Fibroblast of skin of right quadriceps (primary cell): ENCODE measurements around the gene UNC5B.

Source experiments
- DNase-seq: peaks from one replicate; pipeline ENCODE4 v3.0.0-alpha.2; 2013

UNC5B gene

DNA sequence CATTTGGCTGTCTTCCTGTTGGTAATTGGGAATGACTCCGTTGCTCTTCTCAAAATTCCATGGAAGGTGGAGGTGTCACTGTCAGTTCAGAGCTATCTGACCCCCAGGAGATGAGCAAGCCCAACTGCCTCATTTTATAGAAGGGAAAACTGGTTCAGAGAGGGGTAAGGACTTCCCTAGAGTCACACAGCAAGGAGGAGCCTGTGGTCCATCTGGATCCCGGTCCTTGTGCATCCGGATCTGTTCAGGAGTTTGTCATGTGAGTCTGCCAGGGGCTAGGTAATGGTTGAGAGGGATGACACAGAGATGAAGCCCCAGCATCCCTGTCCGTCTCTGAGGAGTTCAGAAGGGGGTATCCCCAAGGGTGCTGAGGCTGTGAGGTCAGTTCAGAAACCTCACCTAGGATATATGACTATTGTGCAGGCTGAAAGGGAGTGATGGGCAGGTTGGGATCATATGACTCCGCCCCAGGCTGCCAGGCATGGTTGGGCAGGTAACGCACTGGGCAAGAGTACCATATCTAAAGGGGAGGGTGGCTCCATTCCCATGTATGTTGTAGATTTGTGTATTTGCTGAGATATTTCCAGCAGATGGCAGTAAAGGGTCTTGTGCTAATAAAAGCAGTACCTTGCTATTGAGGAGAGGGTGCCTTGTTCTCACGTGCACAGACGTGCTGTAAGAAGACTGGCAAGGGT lies 90.7 kb downstream of the UNC5B start:
- DNase-seq: peak; percentile 42

DNA sequence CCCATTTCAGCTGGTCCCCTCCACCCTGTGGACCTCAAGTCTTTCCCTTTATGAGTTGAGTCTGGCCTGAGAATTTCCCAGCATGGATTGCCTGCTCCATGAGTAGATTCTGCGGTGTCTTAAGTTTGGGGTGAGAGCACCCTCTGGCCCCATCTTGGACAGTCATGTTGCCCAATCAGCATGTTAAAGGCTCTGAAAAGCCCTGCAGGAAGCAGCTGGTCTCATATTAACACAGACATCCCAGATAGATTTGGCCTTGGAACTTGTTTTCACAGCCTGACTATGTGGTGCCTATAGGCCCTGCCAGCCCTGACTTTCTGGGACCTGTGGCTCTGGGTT lies 91.2 kb downstream of the UNC5B start:
- DNase-seq: no peak

DNA sequence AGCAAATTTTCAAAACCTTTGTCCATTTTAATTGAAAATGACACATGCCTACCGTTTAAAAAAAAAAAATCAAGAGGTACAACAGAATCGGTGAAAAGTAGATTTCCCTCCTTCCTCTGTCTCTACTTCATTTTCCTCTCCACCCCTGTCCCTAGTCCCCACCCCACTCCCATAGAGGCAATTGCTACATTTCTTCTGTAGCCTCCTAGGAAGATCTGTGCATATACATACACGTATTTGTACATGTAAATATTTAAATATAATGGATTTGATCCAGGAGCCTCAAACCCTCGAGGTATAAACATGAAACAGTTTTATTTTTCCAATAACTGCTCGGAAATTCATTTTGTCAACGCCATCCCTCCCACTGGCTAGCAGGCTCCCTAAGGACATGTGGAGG lies 92.5 kb downstream of the UNC5B start:
- no peak for DNase-seq

DNA sequence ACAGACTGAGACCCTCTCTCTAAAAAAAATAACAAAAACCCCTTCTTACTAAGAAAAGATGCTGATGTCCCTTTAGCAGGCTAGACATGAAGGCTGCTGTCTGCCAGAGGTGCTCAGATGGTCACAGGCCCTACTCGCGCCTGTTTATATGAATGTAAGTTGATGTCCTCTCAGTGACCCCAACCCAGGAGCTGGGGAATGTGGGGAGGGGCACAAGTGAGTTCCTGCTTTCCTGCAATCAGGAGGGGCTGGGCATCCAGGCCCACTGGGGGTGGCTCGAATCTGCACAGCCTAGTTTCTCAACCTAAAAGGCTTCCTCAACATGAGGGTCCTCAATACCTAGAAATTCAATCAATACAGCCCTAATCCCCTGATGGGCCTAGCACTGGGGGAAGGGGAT lies 94.6 kb downstream of the UNC5B start:
- no peak for DNase-seq

DNA sequence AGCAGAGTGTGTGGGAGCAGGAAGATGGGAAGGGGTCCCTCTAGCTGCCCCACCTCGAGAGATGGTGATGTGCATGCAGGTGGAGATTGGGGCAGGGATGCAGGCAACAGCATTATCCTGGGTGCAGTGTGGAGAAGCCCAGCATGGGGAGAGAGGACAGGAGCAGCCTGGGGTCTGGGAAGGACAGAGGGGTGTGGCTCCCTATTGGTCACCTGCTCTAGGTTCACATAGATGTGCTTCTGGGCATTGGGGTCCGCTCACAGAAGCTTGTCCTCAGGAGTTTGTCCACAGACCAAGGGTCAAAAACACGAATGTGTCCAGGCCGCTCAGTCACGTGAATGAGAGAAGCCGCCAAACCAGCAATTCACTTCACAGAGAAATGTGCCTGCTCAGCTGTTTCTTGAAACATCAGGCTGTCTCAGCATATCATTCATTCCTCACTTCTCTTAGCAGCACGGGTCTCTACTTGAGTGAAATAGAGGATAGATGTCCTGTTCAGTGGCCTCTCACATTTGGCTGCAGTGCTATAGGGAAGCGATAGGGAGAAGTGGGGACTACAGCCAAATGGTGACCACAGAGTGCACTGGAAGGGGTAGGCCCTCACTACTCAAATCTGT lies 95.2 kb downstream of the UNC5B start:
- DNase-seq: no peak

DNA sequence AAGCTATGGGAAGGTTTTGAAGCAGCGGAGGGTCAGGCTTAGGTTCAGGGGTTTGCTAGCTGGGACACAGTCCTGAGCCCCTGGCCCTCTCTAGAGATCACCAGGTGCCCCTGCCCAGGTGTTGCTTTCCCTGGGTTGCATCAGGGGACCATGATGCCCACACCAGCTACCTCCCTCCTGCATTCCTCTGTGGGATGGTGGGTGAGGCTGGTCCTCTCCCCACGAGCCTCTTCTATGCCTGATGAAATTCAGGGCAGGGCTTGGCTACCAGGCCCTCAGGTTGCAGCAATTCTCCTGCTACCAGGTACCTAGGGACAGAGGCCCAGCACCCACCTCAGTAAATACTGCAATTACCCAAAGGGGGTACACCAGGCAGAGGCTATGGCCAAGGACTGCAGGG lies 95.9 kb downstream of the UNC5B start:
- DNase-seq: no peak

DNA sequence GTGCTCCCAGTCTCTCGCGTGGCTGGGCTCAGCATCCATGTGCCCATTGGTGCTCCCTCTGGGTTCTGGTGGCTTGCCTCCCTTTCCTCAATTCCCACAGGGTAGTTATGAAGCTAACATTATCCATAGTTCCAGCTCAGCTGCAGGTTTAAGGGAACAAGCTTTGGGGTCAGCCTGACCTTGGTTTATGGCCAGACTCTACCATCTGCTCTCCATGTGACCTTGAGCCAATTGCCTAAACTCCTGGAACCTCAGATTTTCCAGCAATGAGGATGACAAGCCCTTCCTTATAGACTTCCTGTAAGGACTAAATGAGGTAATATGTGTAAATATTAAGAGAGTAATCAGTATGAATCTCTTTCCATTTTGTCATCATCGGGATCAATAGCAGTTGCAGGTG lies 96.6 kb downstream of the UNC5B start:
- DNase-seq: no peak

DNA sequence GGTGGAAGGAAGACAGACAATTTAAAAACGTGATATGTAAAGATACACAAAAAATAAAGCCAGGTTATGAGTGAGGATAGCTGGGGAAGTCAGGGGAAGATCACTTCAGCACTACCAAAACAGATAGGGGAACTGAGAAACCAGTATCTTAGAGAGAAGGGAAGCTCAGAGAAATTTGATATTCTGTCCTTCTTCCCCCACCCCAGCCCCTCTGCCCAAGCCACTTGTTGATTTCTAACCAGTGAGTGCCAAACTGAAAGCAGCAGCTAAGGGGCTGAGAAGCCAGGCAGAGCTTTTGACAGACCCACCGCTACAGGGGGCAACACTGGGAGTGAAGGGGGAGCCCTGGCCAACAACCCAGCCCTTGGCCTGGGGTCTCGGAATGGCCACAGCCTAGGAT lies 97.5 kb downstream of the UNC5B start:
- DNase-seq: no peak

DNA sequence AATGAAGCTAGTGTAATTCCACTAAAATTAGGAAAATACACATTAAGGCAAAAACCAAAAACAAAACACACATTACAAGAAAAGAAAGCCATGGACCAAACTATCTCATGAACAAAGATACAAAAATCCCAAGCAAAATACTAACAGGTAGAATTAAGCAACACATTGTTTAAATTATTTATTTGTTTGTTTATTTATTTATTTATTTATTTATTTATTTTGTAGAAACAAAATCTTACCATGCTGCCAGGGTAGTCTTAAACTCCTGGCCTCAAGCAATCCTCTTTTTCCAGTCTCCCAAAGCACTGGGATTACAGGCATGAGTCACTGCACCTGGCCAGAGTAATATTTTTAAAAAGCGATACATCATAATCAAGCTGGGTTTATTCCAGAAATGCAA lies 99.8 kb downstream of the UNC5B start:
- DNase-seq: no peak

DNA sequence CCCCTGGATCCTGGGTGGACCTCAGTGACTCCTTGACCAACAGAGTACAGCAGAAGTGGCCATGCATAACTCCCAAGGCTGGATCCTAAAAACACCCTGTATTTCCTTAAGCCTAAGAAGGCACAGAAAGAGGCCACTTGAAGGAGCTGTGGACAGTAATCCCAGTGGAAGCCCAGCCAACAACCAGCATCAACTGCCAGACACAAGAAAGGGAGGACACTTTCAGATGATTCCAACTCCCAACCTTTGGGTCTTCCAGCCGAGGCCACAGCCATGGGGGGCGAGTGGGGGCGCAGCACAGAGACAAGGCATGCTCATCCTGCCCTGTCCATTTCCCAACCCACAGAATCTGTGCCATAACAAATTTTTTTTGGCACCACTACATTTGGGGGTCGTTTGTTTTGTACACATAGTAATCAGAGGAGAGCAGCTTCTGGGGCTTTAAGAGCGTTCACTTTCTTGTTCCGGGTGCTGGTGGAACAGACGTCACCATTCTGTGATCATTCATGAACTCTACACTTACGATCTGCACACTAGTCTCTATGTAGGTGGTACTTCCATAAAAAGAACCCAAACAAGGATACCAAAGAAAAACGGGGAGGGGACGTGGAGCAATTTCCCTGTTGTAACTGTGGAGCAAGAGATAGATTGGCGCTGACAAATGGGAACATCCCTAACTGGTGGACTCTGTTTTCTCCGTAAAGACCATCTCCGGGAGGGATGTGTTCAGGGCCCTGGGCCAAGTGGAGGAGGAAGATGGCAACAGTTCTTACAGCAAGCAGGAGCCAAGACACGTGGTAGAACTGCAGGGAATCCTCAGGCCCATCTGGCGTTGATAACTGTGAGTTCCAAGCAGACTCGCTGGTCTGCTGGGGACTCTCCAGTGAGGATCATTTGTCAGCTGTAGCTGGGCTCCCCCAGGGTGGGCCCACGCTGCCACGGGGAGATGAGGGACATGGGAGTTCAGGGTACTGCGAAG lies 100.7 kb downstream of the UNC5B start:
- DNase-seq: peak; percentile 64

DNA sequence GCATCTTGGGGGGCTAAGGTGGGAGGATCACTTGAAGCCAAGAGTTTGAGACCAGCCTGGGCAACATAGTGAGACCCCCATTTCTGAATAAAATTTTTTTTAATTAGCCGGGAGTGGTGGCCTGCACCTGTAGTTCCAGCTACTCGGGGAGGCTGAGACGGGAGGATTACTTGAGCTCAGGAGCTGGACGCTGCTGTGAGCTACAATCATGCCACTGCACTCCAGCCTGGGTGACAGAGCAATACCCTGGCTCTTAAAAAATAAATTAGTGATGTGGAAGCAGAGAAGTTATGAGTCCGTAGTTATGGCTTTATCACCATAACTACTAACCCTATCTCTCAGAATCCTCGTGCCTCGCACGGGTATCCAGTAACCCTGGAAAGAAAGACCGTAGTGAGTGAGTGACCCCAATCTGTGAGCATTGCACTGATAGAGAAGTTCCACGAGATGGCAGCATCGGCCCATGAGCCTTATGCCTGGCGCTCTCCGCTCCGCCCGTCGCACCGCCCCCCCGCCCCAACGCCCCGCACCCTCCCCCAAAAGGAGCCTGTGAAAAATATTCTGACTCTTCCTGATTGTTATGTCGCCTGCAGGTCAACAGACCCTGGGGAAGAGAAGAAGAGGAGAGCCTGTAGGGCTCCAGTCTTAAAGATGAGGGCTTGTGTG lies 101.8 kb downstream of the UNC5B start:
- DNase-seq: peak; percentile 56

DNA sequence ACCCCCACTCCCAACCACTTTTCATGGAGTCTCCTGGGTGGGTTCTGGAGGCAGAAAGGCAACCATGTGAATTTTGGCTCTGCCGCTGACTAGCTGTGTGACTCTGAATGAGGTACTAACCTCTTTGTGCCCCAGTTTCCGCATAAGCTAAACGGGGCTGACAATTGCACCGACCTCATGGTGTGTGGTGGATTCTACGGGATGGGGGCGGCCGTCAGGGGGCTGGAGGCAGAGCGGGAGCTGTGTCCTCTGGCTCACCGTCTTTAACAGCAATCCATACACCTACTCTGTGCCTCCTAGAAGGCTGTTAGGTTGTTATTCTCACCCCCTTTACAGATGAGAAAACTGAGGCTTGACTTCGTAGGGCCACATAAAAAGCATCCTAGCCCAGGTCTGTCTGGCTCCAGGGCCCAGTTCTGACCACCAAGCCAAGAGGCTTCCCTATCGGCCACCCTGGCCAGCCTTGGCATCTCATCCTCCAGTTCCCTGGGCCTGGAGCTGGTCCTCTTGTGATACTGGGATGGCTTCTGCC lies 102.4 kb downstream of the UNC5B start:
- DNase-seq: no peak

DNA sequence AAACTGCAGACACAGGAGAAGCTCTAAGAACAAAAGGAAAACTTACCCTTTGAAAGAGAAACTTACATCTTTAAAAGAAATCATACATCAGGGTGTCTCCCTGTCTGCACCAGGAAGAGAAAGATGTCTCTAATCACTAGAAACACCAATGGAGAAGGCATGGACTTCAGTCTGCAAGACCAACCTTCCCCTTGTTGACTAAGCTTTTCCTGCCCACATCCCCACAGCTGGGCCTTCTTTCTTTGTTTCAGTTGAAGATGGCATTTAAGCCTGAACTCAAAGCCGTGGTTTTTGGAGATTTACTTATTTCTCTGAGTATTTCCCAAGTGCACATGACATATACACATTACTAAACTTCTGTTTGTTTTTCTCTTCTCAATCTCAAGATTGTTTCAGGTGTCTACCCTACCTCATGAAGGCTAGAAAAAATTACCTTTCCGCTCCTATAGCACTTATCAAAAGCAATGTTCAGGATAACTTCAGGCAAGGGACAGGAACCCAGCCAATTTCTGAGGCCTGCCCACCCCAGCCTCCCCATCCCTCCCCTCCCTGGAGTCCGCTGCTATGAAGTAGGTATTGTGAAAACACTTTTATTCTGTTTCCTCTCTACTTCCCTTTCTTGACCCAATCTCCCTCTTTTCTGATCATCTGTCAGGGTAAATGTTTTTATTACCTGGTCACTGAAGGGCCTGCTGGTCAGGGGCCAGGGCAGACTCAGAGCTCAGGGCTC lies 103.9 kb downstream of the UNC5B start:
- DNase-seq: no peak

DNA sequence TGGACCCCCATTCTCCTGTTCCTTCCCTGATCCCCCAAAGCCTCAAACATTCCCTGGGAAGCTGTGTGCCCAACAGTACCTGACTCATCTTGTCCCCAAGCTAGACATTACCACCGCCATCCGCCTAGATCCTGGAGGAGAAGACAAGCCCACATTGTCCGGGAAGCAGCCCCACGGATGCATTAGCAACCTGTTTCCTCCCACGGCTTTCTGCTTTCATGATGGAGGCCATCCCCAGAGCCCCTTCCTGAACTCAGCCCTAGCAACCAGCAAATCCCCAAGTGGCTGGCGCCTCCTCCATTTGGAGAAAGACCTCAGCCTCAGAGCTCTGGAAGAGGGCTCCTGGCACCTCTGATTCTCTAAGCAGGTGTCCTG lies 104.4 kb downstream of the UNC5B start:
- DNase-seq: no peak

DNA sequence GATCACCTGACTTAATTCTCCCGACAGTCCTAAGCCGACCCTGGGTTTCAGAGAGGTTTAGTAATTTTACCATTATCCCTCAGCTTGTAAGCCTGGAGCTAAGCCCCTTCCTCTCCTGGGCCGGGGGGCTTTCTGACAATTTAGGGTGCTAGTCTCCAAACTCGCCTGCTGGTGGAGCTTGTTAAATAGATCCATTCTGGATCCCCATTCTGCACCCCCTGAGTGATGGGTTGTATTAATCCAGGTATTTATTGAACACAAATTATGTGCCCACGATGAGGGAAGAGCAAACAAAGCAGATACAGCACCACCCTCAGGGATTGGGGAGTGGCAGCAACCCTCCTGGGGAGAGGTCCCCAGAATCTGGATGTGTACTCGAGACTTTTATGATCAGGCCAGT lies 105.4 kb downstream of the UNC5B start:
- no peak for DNase-seq

DNA sequence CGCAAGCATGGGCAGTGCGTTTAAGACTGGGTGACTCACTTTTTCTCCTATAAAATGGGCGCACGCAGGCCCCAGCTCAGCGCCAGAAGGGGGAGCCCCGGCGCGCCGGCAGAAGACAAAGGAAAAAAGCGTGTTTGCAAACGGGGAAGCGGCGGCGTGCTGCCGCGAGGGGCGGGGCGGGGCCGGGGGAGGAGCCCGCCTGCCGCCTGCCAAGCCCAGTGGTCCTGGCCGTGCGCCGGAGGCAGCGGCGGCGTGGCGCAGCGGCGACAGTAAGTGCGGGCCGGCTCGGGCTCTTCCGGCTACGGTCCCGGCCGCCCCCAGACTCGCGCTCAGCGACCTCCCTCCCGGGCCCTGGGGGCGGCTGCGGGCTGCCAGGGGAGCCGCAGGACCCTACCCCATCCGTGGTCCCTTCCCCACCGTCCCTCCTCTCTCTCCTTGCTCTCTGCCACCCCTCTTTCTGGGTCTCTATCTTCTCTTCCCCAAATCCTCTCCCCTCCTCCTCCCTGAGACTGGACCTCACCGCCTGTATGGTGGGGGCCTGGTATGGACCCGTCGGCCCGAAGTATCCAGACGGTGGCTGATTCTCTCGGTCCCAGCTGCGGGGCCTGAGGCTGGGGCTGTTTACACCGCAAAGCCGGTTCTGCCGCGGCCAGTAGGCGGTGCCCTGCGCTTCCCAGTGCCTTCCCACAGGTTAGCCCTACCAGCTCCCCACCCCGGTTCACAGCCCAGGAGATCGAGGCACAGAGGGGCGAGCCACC lies 106.9 kb downstream of the UNC5B start, which contains the start of gene SLC29A3:
TSS of gene SLC29A3 (plus strand) at position 218 of the 758 bp plus-strand sequence. CDS start at position 269, 51 bp downstream.
- peak; percentile 82 for DNase-seq

DNA sequence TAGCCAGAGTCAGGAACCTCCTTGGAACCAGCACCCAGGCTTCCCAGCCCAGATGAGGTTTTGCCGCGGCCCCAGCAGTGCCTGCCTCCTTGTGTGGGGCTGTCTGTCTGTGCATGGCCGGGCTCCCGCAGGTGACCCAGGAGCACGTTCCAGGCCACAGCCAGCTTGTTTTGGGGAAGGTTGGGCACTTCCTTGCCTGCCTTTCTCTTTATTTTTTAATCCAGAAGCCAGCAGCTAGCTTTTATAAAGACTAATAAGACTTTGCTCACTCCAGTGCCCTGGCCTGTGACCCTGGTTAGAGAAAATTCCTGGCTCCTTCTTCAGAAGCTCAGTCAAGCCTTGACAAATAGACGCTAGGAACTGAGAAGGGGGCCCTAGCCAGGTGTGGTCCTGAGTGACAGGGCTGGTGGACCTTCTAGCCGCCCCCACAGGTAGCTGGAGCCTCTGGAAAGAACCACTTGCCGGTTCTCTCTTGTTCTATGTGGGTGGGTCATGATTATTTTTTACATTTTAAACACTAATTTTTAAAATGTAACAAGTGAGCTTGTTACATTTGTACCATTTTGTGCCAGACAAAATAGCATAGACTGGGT lies 107.5 kb downstream of the UNC5B start:
- no peak for DNase-seq

DNA sequence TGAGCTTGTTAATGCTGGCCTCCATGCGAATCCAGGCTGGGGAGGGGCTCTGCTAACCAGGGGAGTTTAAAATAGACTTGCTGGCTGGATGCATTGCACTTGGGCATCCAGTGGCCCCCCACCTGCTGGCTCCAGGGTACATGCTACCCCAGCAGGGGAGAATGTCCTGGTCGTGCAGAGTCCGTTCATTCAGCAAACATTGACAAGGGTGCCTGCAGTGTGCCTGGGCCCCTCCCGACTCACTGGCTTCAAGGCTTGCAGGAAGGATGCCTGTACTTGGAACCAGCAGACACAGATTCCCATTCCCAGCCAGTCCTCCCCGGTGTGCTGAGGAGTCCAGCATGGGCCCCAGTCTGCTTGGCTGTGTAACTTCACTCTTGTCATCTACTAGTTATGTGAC lies 108.2 kb downstream of the UNC5B start:
- no peak for DNase-seq

DNA sequence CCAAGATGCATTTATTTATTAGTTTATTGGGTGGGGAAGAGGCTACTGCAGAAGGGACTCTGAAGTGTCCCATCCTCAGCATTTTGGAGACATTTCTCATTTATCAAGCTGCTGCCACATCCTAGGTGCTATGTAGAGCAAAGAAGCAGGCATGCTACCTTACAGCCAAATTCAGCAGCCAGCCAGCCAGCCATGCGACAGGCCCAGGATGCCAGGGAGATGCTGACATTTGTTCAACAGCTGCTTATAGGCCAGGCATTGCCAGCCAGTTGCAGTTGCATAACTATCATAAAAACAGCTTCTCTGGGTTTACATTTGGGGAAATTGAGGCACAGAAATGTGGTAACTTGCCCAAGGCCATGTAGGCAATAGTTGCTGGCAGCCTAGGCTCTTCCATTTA lies 109.0 kb downstream of the UNC5B start:
- no peak for DNase-seq

DNA sequence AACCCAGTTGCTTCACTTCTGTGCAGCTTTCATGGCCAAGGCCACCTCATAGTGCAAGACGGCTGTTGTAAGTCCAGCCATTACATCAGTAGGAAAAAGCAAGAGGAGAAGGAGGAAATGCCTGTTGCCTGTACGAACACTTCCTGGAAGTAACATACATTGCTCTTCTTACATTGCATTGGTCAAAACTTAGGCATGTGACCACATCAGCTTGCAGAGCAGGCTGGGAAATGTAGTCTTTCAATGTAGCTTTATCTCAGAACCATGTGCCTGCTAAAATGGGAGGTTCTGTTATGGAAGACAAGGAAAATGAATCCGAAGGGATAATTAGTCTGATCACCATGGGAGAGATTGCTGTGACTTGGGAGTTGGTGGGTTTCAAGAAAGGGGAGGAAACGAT lies 111.0 kb downstream of the UNC5B start:
- peak; percentile 18 for DNase-seq

DNA sequence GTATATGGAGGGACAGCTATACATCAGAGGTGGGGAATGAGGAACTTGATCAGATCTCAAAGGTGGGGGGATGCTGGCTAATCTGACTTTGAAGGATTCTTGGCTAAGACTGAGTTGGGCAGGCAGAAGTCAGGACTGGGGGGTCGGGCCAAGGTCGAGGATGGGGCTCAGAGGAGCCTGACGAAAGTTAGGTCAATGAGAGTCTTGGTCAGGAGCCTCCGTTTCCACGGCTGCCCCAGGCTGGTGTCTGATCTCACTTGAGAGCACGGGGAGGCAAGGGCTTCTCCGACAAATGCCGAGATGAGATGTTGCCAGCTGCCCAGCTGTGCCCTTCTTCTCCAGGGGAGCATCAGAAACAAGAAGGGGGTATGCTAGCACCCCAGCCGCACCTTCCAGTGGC lies 112.4 kb downstream of the UNC5B start:
- no peak for DNase-seq
